Hippocampal formation (tissue), 2 donors: ENCODE results near the gene CDK14.
"Not testable (repeated sequence)": the region's sequence is repeated elsewhere in the genome, so short reads cannot be mapped to it uniquely, and the experiment has no call there.

Source experiments
- DNase-seq, 2 donors: peaks; one replicate each; lab custom pipeline; 2025; lab: John Stamatoyannopoulos, UW

Gene CDK14

DNA sequence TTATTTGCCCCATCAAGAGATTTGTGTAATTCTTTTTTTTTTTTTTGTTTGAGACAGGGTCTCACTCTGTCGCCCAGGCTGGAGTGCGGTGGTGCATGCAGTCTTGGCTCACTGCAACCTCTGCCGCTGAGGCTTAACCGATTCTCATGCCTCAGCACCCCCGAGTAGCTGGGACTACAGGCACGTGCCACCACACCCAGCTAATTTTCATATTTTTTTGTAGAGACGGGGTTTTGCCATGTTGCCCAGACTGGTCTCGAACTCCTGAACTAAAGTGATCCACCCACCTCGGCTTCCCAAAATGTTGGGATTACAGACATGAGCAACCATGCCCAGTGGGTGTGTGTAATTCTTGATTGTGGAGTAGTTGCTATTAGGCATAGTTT lies 161.4 kb downstream of the CDK14 start:
- DNase-seq, result not testable (repeated sequence)

DNA sequence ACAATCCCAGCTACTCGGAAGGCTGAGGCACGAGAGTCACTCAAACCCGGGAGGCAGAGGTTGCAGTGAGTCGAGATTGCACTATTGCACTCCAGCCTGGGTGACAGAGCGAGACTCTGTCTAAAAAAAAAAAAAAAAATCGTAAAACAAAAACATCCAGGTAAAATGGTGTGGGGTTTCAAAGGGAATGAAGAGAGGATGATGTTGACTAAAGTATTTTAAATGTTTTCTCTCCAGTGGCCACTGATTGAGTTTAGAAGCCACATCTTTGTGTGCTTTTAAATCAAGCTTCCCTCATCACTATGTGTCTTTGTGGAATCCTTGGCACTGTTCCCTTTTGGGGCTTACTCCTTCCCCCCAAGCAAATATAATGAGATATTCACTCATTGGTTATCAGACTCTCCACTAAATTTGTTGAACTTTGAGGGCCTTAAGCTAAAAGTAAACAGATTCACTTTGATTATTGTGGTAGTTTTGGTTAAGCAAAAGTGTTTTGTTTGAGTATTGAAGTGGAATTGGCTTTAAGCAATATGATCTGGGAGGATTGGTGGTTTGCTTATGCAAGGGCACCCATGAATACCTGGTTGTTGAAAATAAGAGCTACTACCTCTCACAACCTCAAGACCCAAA lies 162.9 kb downstream of the CDK14 start:
- no peak for DNase-seq

DNA sequence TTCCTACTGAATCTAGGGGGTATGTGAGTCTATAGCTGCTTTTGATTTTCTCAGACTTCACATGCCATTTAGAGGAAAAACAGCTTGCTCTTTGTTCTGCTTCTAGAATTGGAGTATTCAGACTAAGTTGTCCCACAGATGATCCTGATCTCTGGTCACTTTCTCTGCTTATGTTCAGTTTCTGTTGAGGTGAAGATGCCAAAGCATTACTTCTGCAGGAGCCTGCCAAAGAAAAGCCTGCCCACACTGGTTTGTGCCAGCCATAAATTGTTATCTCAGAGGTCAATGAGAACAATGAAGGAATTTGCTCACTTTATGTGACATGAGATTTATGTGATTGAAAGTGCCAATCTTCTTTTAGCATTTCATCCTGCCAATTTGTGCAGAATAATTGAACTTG lies 163.6 kb downstream of the CDK14 start:
- no peak for DNase-seq

DNA sequence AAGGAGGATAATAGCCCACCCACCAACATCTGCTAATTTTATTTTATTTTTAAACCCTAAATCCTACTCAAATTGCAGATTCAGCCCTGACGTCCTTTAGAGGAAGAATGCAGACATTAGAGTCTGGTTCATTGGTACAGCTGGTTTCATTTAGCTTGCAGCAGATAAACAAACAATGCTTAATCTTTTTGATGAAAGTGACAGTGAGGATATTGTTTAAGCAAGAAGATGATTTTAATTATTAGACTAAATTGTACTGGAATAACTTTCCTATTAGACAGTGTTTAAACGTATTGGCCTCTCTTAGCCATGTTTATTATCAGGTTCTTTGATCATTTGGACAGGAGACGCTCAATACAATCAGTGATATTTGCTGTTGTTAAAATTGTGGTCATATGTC lies 164.8 kb downstream of the CDK14 start:
- DNase-seq, result no peak

DNA sequence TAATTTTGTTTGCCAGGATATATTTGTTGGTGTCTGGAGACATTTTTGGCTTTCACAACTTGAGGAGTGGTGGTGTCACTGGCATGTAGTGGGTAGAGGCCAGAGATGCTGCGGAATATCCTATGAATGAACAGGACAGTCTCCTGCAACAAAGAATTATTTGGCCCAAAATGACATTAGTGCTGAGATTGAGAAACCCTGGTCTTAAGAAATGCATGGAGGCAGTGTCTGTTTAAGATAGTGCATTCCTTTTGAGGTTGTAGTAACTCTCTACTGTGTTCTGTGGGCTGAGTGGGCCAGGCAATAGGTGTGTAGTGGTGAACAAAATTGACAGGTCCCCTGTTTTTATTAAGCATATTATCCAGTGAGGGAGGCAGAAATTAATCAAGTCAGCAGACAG lies 165.5 kb downstream of the CDK14 start:
- DNase-seq, result no peak

DNA sequence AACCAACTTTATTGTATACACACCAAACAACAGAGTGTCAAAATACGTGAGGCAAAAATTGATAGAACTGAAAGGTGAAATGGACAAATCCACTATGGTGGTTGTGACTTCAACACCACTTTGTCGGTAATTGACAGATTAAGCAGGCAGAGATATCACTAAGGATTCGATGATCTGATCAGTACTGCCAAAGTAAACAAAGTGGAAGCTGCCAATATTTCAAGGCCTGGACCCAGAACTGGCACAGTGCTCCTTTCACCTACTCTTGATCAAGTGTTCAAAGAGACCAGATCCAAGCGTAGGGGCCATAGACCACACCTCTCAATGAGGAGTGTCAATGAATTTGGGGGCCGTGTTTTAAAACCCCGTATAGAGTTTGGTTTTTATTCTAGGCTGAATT lies 167.0 kb downstream of the CDK14 start:
- no peak for DNase-seq

DNA sequence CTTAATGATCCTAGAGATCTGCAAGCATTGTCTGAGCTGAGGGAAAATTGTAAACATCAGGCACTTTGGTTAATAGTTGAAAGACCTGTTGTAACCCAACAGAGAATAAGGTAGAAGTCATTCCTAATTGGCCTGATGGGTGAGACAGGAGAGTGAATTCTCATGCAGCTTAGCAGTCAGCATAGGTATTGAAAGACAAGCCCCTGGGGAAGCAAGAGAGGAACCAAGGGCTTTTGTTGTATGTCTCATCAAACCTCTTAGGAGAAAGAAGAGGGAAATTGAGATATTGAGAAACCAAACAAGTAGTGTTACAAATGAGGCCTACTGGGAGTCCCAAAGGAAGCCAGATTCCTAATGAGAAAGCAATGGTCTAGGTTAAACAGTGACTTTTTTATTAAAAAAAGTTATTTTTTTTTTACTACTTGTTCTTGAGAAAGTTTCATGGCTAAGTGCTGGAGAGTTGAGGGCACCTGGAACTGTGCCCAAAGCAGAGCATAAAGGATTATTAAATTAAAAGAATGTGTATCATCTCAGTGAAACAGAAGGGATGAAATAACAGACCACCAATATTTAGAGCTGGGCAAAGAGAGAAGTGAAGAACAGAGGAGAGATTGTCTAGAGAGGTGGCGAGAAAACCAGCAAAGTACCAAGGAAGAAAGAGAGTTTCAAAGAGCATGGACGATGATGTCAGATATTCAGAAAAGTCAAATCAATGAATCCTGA lies 168.9 kb downstream of the CDK14 start:
- DNase-seq, result no peak

DNA sequence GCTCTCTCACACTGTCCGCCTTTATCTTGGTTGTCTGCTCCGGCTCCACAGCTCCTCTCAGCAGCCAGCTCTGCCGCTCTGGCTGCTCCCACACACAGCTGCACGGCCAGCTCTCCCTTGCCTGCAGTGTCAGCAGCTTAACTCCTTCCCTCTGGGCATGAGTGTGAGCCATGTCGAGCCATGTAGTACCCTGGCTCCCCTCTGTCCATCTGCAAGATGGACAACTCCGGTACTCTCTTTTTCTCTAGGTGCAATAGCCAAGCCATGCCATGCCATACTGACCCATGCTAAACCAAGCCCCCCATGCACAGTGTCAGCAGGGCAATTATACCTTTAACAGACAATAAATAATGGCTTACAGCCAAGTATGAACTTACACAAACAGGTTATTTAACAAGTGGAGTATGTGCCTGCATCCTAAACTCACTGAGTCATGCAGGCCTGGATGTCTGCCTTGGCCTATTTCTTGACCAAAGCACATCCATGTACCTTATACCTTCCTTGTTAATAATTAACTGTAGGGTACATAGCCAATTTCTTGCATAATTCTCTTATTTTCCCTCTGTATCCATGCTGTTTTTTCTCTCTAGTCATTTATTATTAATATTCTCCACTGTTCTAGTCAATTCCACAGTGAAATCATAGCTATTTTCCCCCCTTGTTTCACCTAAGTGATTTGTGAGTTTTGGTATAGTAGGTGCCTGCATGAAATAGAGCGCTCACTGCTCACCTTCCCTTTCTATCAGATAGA lies 170.9 kb downstream of the CDK14 start:
- DNase-seq, result peak in 1 of 2 donors; percentile 17

DNA sequence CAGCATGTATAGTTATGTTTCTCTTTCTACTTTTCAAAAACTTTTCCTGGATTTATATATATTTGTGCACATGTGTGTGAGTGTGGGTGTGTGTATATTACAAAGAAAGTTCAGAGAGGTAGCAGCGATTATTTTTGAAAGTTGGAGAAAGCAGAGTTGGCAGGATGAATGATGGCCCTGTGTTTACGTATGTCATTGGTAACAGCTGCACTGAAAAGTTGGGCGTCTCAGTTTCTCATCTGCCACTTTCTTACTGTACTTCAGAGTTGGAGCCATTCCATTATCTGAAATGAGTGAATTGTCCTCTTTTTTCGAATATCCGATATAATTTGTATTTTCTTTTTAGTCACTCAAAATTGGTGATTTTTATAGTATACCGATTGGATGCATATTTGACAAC lies 172.2 kb downstream of the CDK14 start:
- DNase-seq, result no peak

DNA sequence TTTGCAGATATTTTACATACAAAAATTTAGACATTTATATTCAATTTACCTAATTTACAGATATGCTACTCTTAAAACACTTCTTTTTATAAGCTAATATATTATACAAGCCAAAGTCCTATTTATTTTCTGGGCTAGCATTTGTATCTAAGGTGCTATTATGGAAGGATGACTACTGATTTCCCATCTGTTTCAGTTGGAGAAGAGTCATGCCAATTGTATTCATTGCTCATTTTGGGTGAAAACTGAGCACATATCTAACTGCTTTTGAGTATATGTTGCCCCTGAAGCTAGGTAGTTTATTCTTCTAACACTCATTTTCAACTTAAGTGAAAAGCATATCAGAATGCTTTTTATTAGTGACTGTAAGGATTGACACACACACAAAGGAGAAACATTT lies 172.9 kb downstream of the CDK14 start:
- no peak for DNase-seq

DNA sequence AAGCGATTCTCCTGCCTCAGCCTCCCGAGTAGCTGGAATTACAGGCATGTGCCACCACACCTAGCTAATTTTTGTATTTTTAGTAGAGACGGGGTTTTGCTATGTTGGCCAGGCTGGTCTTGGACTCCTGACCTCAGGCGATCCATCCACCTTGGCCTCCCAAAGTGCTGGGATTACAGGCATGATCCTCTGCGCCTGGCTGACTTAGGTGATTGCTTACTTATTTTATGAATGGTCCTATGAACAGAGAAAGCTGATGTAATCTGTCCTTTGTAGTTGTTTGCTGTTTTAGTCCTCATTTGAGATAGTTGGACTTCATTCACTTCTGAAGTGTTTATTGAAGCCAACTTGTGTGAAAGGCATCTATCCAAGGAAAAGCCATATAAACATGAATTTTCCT lies 173.4 kb downstream of the CDK14 start:
- not testable (repeated sequence) for DNase-seq

DNA sequence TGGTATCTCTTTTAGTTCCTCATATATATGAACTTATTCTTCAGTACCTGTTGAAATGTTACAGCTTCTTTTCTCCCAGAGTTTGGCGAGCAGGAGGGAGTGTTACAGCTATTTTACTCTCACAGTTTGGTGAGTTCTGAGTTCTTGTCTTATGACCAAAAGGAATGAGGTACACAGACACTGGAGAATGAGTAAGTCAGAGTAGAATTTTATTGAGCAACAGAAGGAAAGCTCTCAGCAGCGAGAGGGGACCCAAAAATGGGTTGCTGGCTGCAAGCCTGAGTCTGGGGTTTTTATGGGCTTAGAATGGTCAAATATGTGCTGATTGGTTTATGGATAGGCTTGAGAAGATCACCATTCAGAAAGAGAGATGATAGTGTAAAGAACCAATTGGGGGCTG lies 175.2 kb downstream of the CDK14 start:
- DNase-seq, result no peak

DNA sequence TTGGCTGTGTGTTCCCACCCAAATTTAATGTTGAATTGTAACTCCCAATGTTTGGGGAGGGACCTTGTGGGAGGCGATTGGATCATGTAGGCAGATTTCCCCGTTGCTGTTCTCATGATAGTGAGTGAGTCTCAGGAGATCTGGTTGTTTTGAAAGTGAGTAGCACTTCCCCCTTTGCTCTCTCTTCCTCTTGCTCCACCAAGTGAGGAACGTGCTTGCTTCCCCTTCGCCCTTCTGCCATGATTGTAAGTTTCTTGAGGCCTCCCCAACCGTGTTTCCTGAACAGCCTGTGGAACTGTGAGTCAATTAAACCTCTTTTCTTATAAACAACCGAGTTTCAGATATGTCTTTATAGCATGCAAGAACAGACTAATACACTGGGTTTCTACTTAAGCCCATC lies 176.3 kb downstream of the CDK14 start:
- DNase-seq, result no peak

DNA sequence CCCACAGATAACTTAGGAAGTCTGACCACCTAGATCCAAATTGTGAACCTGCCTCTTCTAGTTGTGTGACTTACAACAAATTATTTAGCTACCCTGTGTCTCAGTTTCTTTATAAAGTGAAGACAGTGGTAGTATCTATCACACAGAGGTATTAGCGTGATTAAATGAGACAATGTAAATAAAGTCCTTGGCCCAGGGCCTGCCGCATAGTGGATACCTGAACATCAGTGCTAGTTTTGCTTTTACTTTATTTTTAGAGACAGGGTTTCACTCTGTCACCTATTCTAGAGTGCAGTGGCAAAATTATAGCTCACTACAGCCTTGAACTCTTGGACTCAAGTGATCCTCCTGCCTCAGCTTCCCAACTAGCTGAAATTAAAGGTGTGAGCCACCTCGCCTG lies 177.1 kb downstream of the CDK14 start:
- no peak for DNase-seq

DNA sequence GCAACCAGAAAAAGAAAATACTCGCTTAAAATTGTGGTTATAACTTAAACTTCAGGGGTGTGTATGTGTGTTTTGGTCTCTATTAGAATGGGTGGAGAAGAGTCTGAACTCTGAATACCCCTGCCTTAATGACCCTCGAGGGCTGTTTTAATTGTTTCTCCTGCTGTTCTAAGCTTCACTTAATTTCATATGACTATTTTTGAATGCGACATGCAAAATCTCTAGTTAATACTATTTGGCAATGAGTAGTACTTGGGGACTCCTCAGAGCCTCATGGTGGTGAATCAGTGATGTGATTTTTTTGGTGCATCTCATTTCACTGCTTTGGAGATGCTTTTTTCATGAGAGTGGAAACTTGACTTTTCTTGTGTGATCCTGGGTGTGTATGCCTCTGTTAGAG lies 178.6 kb downstream of the CDK14 start:
- DNase-seq, result no peak

DNA sequence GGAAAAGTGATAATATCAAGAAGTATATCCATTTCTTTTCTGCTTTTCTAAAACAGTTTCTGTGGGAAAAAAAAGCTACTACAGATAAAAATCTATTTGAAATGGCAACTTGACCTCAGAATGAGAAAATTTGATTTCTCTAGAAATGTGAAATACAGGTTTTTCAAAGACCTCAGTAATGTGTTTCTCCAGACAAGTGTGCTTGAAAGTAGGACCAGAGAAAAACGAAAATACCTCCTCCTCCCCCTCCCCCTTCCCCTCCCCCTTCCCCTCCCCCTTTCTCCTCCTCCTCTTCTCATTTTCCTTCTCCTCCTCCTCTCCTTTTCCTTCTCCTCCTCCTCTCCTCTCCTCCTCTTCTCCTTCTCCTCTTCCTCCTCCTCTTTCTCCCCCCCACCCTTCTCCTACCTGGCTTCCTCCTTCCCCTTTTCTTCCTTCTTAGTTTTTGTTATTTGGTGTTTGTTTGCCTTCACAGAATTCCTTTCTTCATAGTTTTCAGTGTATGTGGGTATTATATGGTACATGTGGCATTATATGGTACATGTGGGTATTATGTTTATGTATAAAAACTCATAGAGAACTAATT lies 179.4 kb downstream of the CDK14 start:
- no peak for DNase-seq

DNA sequence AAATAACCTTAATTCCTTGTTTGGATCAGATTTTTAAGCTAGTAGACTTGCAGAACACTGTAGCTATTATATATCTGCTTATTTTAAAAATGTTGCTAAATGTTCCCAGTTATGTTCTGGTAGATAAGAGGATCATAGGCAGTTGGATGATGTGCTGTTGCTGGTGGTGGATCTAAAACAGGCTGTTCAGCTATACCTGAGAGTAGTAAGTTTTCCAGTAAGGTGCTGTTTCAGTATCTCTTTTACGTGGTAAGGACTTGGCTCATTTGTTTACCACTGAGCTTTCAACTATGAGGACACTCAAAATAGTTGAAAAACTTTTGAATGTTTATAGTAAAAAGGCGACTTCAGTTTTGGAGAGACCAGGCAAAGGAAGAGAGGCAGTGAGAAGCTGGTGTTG lies 180.9 kb downstream of the CDK14 start:
- no peak for DNase-seq

DNA sequence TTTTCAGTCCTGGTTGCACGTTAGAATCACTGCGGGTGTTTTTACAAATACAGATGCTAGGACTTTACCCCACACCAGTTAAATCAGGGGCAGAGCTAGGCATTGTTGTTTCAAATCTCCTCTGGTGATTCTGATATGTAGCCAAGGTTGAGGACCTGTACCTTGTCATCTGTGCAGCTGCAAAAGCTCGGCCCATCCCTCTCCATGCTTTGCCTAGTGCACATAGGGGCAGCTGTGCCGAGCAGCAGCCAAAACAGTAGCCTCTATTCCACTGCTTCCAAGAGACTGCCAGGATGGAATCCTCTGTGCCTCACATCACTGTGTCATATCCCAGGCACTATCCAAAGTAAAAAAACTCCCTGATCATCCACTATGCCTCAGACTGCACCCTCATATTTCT lies 181.3 kb downstream of the CDK14 start:
- no peak for DNase-seq

DNA sequence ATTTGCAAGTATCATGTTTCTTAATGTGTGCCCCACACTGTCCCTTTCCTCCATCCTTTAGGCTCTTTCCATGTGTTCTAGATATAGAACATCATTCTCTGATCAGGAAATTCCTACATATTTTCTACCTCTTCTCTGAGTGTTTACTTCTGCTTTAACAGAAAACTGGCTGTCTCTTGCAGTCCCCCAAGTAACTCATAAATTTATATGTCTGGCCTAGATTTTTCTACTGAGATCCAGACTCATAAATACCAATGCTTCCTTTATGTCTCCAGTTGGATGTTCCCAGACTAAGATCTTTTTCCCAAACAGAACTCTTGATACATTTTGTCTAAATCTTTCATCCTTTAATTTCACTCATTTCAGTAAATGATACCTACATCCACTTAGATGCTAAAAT lies 181.8 kb downstream of the CDK14 start:
- no peak for DNase-seq

DNA sequence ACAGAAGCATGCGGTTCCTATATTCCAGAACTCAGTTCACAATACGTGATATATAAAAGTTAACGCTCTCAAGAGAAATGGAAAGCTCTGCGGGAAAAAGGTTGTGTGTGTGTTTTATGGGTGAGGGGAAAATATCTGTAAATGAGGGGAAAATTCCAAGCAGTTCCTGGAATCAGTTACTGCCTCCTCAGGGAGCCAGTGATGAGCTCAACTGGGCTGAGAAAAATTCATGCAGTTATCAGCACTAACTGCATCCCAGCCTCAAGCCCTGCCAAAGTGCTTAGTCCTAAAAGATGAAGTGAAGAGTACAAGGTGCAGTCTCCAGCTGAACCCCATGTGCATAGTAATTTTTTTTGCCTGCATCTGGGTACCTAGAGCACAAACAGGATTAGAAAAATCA lies 191.9 kb downstream of the CDK14 start:
- no peak for DNase-seq

DNA sequence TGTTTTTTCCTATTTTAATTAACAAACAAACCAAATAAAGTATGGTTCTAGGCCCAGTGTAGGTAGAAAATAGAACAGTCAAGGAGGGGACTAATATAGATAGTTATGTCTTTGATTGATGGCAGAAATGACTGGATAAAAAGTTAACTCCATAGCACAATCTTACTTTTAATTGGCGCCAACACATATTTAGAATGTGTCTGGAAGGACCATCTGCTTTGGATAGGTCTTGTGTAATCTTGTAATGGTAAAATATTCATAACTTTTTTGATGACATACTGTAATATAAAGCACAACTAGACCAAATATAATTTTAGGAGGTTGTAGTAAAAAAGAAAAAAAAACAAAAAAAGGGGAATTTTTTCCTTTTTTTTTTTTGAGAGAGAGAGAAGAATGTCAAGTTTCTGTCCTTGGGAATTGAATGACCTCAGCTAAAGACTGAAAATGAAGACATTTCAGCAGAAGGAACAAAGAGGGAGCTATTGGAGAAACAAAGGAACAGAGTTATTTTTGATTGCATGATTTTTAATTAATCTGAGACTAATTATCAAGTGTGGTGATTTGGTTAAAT lies 193.7 kb downstream of the CDK14 start:
- DNase-seq, result no peak

DNA sequence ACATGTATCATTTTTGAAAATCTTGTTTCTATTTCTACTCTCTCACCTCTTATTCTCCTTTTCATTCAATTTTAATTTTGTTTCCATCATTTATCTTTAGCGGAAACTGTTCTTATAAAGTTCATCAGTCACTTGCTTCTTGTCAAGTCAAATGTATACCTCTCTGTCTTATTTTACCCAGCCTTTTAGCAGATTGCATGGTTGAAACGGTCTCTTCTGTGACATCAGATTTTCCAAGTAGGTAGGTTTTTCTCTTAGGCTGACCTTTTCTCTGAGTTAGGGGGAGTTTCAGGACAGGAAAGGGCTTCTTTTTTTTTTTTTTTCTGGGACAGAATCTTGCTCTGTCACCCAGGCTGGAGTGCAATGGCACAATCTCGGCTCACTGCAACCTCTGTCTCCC lies 195.5 kb downstream of the CDK14 start:
- DNase-seq, result no peak

DNA sequence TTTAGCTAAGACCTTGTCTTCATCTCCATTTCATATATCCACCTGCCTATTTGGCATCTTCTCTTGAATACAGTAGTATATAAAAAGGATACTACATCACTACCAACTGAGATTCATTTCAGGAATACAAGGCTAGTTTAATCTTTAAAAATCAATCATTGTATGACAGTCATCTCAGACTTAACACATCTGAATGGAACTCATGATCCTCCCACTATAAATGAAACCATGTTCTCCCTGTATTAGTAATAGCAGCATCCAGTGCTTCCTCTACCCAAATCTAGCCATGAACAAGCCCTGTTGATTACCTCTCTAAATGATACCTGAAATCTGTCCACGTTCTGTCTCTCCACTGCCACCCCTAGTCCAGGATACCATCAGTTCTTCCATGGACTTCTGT lies 196.2 kb downstream of the CDK14 start:
- DNase-seq, result no peak
